Endothelial cell of umbilical vein (primary cell): ENCODE data around the gene TNPO2.

ENCODE experiments used
- EZH2 ChIP-seq: IDR thresholded peaks from 2 replicates; pipeline ENCODE4 v1.6.1; 2012; ENCODE audit warnings: borderline replicate concordance, low read depth, mild to moderate bottlenecking, moderate library complexity, low read length, inconsistent platforms; ENCODE audit not compliant: severe bottlenecking
- FOS ChIP-seq: IDR thresholded peaks from 2 replicates; pipeline ENCODE4 v1.6.1; 2011; ENCODE audit warnings: mild to moderate bottlenecking, low read length, moderate library complexity, borderline replicate concordance; ENCODE audit not compliant: insufficient read depth
- GATA2 ChIP-seq: IDR thresholded peaks from 2 replicates; pipeline ENCODE4 v1.7.0; 2011; ENCODE audit warnings: low read depth, mild to moderate bottlenecking, moderate library complexity, mixed read lengths, low read length; ENCODE audit not compliant: insufficient read length, insufficient read depth
- JUN ChIP-seq: IDR thresholded peaks from 2 replicates; pipeline ENCODE4 v1.6.1; 2011; ENCODE audit warnings: borderline replicate concordance, low read depth; ENCODE audit not compliant: insufficient read length, insufficient read depth
- MAX ChIP-seq: IDR thresholded peaks from 2 replicates; pipeline ENCODE4 v1.6.1; 2011; ENCODE audit not compliant: insufficient read depth, insufficient read length
- MYC ChIP-seq: IDR thresholded peaks from one replicate; pipeline ENCODE4 v1.6.1; 2011; ENCODE audit warnings: mild to moderate bottlenecking, low read depth, low read length
- POLR2A ChIP-seq: IDR thresholded peaks from 2 replicates; pipeline ENCODE4 v1.6.1; 2012; ENCODE audit warnings: low read depth, mild to moderate bottlenecking, control low read depth, low read length
- POLR2AphosphoS5 ChIP-seq: IDR thresholded peaks from 2 replicates; pipeline ENCODE4 v1.6.1; 2012; ENCODE audit warnings: low read depth, mild to moderate bottlenecking, control low read depth, low read length, moderate library complexity; ENCODE audit not compliant: insufficient read depth
- TF ChIP-seq, protein P1 (sequence below), 2 donors: IDR thresholded peaks; 1 replicate in 1 of 2; 2 replicates in 1 of 2; pipeline ENCODE4 v1.5.1; 2011; ENCODE audit warnings: low read length in 2 of 2, mild to moderate bottlenecking in 2 of 2, moderate library complexity in 2 of 2, control low read depth in 1 of 2, inconsistent platforms in 1 of 2, low read depth in 1 of 2; ENCODE audit not compliant: insufficient read depth in 1 of 2; ENCODE audit errors: extremely low read depth in 1 of 2

DNA sequence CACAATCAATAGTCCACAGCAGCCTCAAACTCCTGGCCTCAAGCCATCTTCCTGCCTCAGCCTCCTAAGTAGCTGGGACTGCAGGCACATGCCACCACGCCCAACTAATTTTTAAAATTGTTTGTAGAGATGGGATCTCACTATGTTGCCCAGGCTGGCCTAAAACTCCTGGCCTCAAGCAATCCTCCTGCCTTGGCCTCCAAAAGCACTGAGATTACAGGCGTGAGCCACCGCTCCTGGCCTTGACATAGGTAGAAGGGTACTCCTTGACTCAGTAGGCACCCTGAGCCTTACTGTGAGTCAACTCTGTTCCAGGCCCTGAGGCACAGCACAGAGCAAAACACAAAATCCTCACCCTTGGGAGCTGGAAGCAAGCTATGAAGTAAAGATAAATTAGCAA is 7.8 kb downstream of the TNPO2 start:
- TF ChIP-seq, protein P1, sequence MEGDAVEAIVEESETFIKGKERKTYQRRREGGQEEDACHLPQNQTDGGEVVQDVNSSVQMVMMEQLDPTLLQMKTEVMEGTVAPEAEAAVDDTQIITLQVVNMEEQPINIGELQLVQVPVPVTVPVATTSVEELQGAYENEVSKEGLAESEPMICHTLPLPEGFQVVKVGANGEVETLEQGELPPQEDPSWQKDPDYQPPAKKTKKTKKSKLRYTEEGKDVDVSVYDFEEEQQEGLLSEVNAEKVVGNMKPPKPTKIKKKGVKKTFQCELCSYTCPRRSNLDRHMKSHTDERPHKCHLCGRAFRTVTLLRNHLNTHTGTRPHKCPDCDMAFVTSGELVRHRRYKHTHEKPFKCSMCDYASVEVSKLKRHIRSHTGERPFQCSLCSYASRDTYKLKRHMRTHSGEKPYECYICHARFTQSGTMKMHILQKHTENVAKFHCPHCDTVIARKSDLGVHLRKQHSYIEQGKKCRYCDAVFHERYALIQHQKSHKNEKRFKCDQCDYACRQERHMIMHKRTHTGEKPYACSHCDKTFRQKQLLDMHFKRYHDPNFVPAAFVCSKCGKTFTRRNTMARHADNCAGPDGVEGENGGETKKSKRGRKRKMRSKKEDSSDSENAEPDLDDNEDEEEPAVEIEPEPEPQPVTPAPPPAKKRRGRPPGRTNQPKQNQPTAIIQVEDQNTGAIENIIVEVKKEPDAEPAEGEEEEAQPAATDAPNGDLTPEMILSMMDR (IDR thresholded peaks at IDR 0.05; ENCODE audit: extremely low read depth in 1 of 2, insufficient read depth in 1 of 2, low read depth in 1 of 2, low read length in 2 of 2), result no peak
- TF ChIP-seq POLR2AphosphoS5 (no peak), EZH2 (no peak), POLR2A (no peak), MYC (no peak), FOS (no peak), MAX (no peak), JUN (no peak), GATA2 (no peak)
